ENCODE results near the gene CORT. TPM values are rescaled to one million over a fixed set of nuclear protein-coding genes. Genes with fewer than 3 reads are reported as not detected.
"Not testable (repeated sequence)": the region's sequence is repeated elsewhere in the genome, so short reads cannot be mapped to it uniquely, and the experiment has no call there.

Gene CORT
- total and polyA plus RNA-seq, 4 donors, result 0.33 TPM; not detected in 3

- intact Hi-C loops (cut with DNase I), result no loop called here
- Histone ChIP-seq H3K4me1 (ENCODE audit: control insufficient read depth in 1 of 2, insufficient read depth in 2 of 2, low read length in 2 of 2) (peaks cover 0 to 2% of the 10 kb centered on the region in 2 donors), H3K27me3 (ENCODE audit: control insufficient read depth in 1 of 2, insufficient read depth in 2 of 2, low read length in 1 of 2) (no peaks in the 10 kb centered on the region), H3K36me3 (ENCODE audit: control insufficient read depth in 1 of 2, insufficient read depth in 2 of 2, low read length in 1 of 2) (peaks cover 6 to 7% of the 10 kb centered on the region in 2 donors), H3K9me3 (ENCODE audit: control insufficient read depth, low read length) (no peaks in the 10 kb centered on the region), H3K27ac (ENCODE audit: low read depth in 1 of 2, low read length in 2 of 2) (no peak overlapping the region), H3K4me3 (ENCODE audit: low read length in 2 of 2) (no peak overlapping the region)
- WGBS, 2 donors, result 97 to 98% methylated on average over 2 of the region's 2 CpGs
- ATAC-seq (ENCODE audit: low FRiP score), result no peak
- no peak for DNase-seq
Measured at GRCh38 chr1:10467078-10467477, 17.2 kb downstream of the CORT start.

GRCh38 chr1:10470043-10470442 is 20.2 kb downstream of the CORT start:
- Histone ChIP-seq H3K27me3 (ENCODE audit: control insufficient read depth in 1 of 2, insufficient read depth in 2 of 2, low read length in 1 of 2) (no peaks in the 10 kb centered on the region), H3K4me1 (ENCODE audit: control insufficient read depth in 1 of 2, insufficient read depth in 2 of 2, low read length in 2 of 2) (peaks cover 0 to 2% of the 10 kb centered on the region in 2 donors), H3K36me3 (ENCODE audit: control insufficient read depth in 1 of 2, insufficient read depth in 2 of 2, low read length in 1 of 2) (peaks cover 4 to 6% of the 10 kb centered on the region in 2 donors), H3K9me3 (ENCODE audit: control insufficient read depth, low read length) (no peaks in the 10 kb centered on the region), H3K4me3 (ENCODE audit: low read length in 2 of 2) (no peak overlapping the region), H3K27ac (ENCODE audit: low read depth in 1 of 2, low read length in 2 of 2) (no peak overlapping the region)
- WGBS, 2 donors, result 92 to 96% methylated on average over 4 of the region's 4 CpGs
- no peak for DNase-seq
- no peak for ATAC-seq (ENCODE audit: low FRiP score)
- intact Hi-C loops (cut with DNase I), result loop anchor here in 1 of 2 donors (5.0 kb wide), 1 partner anchor 38 kb away; the partner anchor contains the start of gene CENPS

GRCh38 chr1:10471411-10472219 is 21.8 kb downstream of the CORT start:
- Histone ChIP-seq H3K27ac (ENCODE audit: low read depth in 1 of 2, low read length in 2 of 2) (no peak overlapping the region), H3K4me1 (ENCODE audit: control insufficient read depth in 1 of 2, insufficient read depth in 2 of 2, low read length in 2 of 2) (peaks cover 2 to 5% of the 10 kb centered on the region in 2 donors), H3K9me3 (ENCODE audit: control insufficient read depth, low read length) (no peaks in the 10 kb centered on the region), H3K27me3 (ENCODE audit: control insufficient read depth in 1 of 2, insufficient read depth in 2 of 2, low read length in 1 of 2) (no peaks in the 10 kb centered on the region), H3K4me3 (ENCODE audit: low read length in 2 of 2) (peak overlapping the region; percentile 39 to 46), H3K36me3 (ENCODE audit: control insufficient read depth in 1 of 2, insufficient read depth in 2 of 2, low read length in 1 of 2) (peaks cover 4 to 6% of the 10 kb centered on the region in 2 donors)
- intact Hi-C loops (cut with DNase I), result loop anchor here in 1 of 2 donors (5.0 kb wide), 1 partner anchor 39 kb away; the partner anchor contains the start of gene CENPS
- DNase-seq (no peak), ATAC-seq (ENCODE audit: low FRiP score) (no peak)
- 6% methylated on average over 23 of the region's 23 CpGs for WGBS, 2 donors

GRCh38 chr1:10472220-10473144 is 22.7 kb downstream of the CORT start, which contains the start of gene DFFA:
Gene DFFA, minus strand, starts transcription at chr1:10472529. Its CDS starts 71 bp downstream, at chr1:10472458.
- intact Hi-C loops (cut with DNase I), result loop anchor here in 1 of 2 donors (5.0 kb wide), 1 partner anchor 40 kb away; the partner anchor contains the start of gene CENPS
- H3K4me1 ChIP-seq (ENCODE audit: control insufficient read depth in 1 of 2, insufficient read depth in 2 of 2, low read length in 2 of 2), result peaks cover 2 to 5% of the 10 kb centered on the region in 2 donors
- ATAC-seq (ENCODE audit: low FRiP score) (peak; percentile 96), DNase-seq (peak; percentile 96 to 98)
- no peaks in the 10 kb centered on the region for H3K9me3 ChIP-seq (ENCODE audit: control insufficient read depth, low read length)
- H3K36me3 ChIP-seq (ENCODE audit: control insufficient read depth in 1 of 2, insufficient read depth in 2 of 2, low read length in 1 of 2), result peaks cover 0 to 3% of the 10 kb centered on the region in 2 donors
- H3K27me3 ChIP-seq (ENCODE audit: control insufficient read depth in 1 of 2, insufficient read depth in 2 of 2, low read length in 1 of 2), result peaks cover 0 to under 1% of the 10 kb centered on the region in 2 donors
- no peak within 1 kb of the TSS for H3K27ac ChIP-seq (ENCODE audit: low read depth in 1 of 2, low read length in 2 of 2)
- peak within 1 kb of the TSS; percentile 39 to 46 for H3K4me3 ChIP-seq (ENCODE audit: low read length in 2 of 2)
- 1% methylated on average over 58 to 59 of the region's 59 CpGs for WGBS, 2 donors

- intact Hi-C loops (cut with DNase I), result loop anchor here in 1 of 2 donors (5.0 kb wide), 1 partner anchor 41 kb away; the partner anchor contains the start of gene CENPS
- DNase-seq, result no peak
- Histone ChIP-seq H3K4me3 (ENCODE audit: low read length in 2 of 2) (no peak overlapping the region), H3K36me3 (ENCODE audit: control insufficient read depth in 1 of 2, insufficient read depth in 2 of 2, low read length in 1 of 2) (no peaks in the 10 kb centered on the region), H3K9me3 (ENCODE audit: control insufficient read depth, low read length) (no peaks in the 10 kb centered on the region), H3K27me3 (ENCODE audit: control insufficient read depth in 1 of 2, insufficient read depth in 2 of 2, low read length in 1 of 2) (peaks cover 0 to 1% of the 10 kb centered on the region in 2 donors), H3K4me1 (ENCODE audit: control insufficient read depth in 1 of 2, insufficient read depth in 2 of 2, low read length in 2 of 2) (peaks cover 2 to 5% of the 10 kb centered on the region in 2 donors), H3K27ac (ENCODE audit: low read depth in 1 of 2, low read length in 2 of 2) (no peak overlapping the region)
- WGBS, 2 donors, result 88 to 89% methylated on average over 23 of the region's 23 CpGs
- ATAC-seq (ENCODE audit: low FRiP score), result no peak
Measured at GRCh38 chr1:10473145-10473765, 23.4 kb downstream of the CORT start.

GRCh38 chr1:10474309-10474612 is 24.4 kb downstream of the CORT start:
- H3K27ac ChIP-seq (ENCODE audit: low read depth in 1 of 2, low read length in 2 of 2); H3K27me3 ChIP-seq (ENCODE audit: control insufficient read depth in 1 of 2, insufficient read depth in 2 of 2, low read length in 1 of 2); H3K4me1 ChIP-seq (ENCODE audit: control insufficient read depth in 1 of 2, insufficient read depth in 2 of 2, low read length in 2 of 2); H3K9me3 ChIP-seq (ENCODE audit: control insufficient read depth, low read length); ATAC-seq (ENCODE audit: low FRiP score); H3K36me3 ChIP-seq (ENCODE audit: control insufficient read depth in 1 of 2, insufficient read depth in 2 of 2, low read length in 1 of 2); DNase-seq; H3K4me3 ChIP-seq (ENCODE audit: low read length in 2 of 2): not testable (repeated sequence)
- intact Hi-C loops (cut with DNase I), result loop anchor here in 1 of 2 donors (5.0 kb wide), 1 partner anchor 42 kb away; the partner anchor contains the start of gene CENPS
- 89 to 90% methylated on average over 10 of the region's 10 CpGs for WGBS, 2 donors

GRCh38 chr1:10474613-10475507 is 25.0 kb downstream of the CORT start, which contains the start of gene PEX14:
Gene PEX14, plus strand, starts transcription at chr1:10474950. Its CDS starts 17 bp downstream, at chr1:10474967.
- no peak within 1 kb of the TSS for H3K27ac ChIP-seq (ENCODE audit: low read depth in 1 of 2, low read length in 2 of 2)
- DNase-seq (peak; percentile 92 to 94), ATAC-seq (ENCODE audit: low FRiP score) (peak; percentile 94)
- peak within 1 kb of the TSS; percentile 74 to 89 for H3K4me3 ChIP-seq (ENCODE audit: low read length in 2 of 2)
- 10 to 13% methylated on average over 42 to 50 of the region's 50 CpGs for WGBS, 2 donors
- intact Hi-C loops (cut with DNase I), result loop anchor here in 1 of 2 donors (5.0 kb wide), 1 partner anchor 43 kb away; the partner anchor contains the start of gene CENPS
- no peaks in the 10 kb centered on the region for H3K9me3 ChIP-seq (ENCODE audit: control insufficient read depth, low read length)
- peaks cover 2 to 5% of the 10 kb centered on the region in 2 donors for H3K4me1 ChIP-seq (ENCODE audit: control insufficient read depth in 1 of 2, insufficient read depth in 2 of 2, low read length in 2 of 2)
- H3K27me3 ChIP-seq (ENCODE audit: control insufficient read depth in 1 of 2, insufficient read depth in 2 of 2, low read length in 1 of 2), result peaks cover 0 to 1% of the 10 kb centered on the region in 2 donors
- no peaks in the 10 kb centered on the region for H3K36me3 ChIP-seq (ENCODE audit: control insufficient read depth in 1 of 2, insufficient read depth in 2 of 2, low read length in 1 of 2)
